ENCODE results near the gene CDC42SE2. TPM values are rescaled to one million over a fixed set of nuclear protein-coding genes. Genes with fewer than 3 reads are reported as not detected.
"Not testable (repeated sequence)": the region's sequence is repeated elsewhere in the genome, so short reads cannot be mapped to it uniquely, and the experiment has no call there.

CDC42SE2 gene
- total RNA-seq, 2 experiments from 2014 or later, result 54.2 to 66.8 TPM

- Histone ChIP-seq H3K4me2 (ENCODE audit: low read length) (no peak overlapping the region), H3K9me3 (ENCODE audit: low read length) (no peaks in the 10 kb centered on the region), H3K4me3 (ENCODE audit: low read depth, low read length, poor library complexity, severe bottlenecking) (no peak overlapping the region), H2AFZ (ENCODE audit: low read length) (no peak overlapping the region), H3K36me3 (ENCODE audit: insufficient read depth, low read length) (peaks cover 15% of the 10 kb centered on the region; the same call in 1 of the 2 replicates), H4K20me1 (ENCODE audit: insufficient read depth, low read length) (no peaks in the 10 kb centered on the region), H3K27ac (ENCODE audit: low read depth, low read length, poor library complexity, severe bottlenecking) (no peak overlapping the region), H3K9me2 (ENCODE audit: insufficient read depth, low read length) (no peaks in the 10 kb centered on the region), H3K79me2 (ENCODE audit: insufficient read depth, low read depth, low read length) (no peaks in the 10 kb centered on the region), H3K4me1 (ENCODE audit: insufficient read depth, low read length, poor library complexity, severe bottlenecking) (peaks cover 11% of the 10 kb centered on the region)
- no peak for DNase-seq (ENCODE audit: low spot score)
- no TSS peak for BruUV-seq (replicated peaks)
- ChIA-PET CTCF (ENCODE audit: unreplicated experiment) (no interaction called here), POLR2A (interaction anchor here (1.8 kb wide), 1 partner anchor 10 kb away, joined by 5 read pairs; no protein-coding TSS in a partner anchor)
- intact Hi-C loops (cut with micrococcal nuclease; ENCODE audit: unreplicated experiment), result no loop called here
- TF ChIP-seq CTCF (conservative IDR thresholded peaks at IDR 0.05; ENCODE audit: low read length) (no peak), EZH2phosphoT487 (IDR thresholded peaks at IDR 0.05; ENCODE audit: borderline replicate concordance, low read depth, low read length) (no peak)
Measured at GRCh38 chr5:131246504-131246903, 17.3 kb upstream of the CDC42SE2 start.

GRCh38 chr5:131250751-131251475 lies 12.9 kb upstream of the CDC42SE2 start:
- DNase-seq (ENCODE audit: low spot score), result no peak
- H3K9me2 ChIP-seq (ENCODE audit: insufficient read depth, low read length), result no peaks in the 10 kb centered on the region
- CTCF ChIA-PET (ENCODE audit: unreplicated experiment), result no interaction called here
- H4K20me1 ChIP-seq (ENCODE audit: insufficient read depth, low read length), result no peaks in the 10 kb centered on the region
- peaks cover 45% of the 10 kb centered on the region for H3K4me1 ChIP-seq (ENCODE audit: insufficient read depth, low read length, poor library complexity, severe bottlenecking)
- H3K36me3 ChIP-seq (ENCODE audit: insufficient read depth, low read length), result peaks cover 8% of the 10 kb centered on the region
- POLR2A ChIA-PET, result interaction anchor here (0.5 to 5.5 kb wide), 11 partner anchors 7 to 161 kb away, joined by 3 to 91 read pairs (median 5); partner anchors contain the start of gene CDC42SE2
- no peak overlapping the region for H3K4me2 ChIP-seq (ENCODE audit: low read length)
- no peak overlapping the region for H3K4me3 ChIP-seq (ENCODE audit: low read depth, low read length, poor library complexity, severe bottlenecking)
- H2AFZ ChIP-seq (ENCODE audit: low read length), result peak overlapping the region; percentile 30; the same call in 1 of the 2 replicates
- no TSS peak for BruUV-seq (replicated peaks)
- H3K9me3 ChIP-seq (ENCODE audit: low read length), result no peaks in the 10 kb centered on the region
- no peak overlapping the region for H3K27ac ChIP-seq (ENCODE audit: low read depth, low read length, poor library complexity, severe bottlenecking)
- H3K79me2 ChIP-seq (ENCODE audit: insufficient read depth, low read depth, low read length), result 0 out of 2 replicates have a peak, but pooled peaks cover 7% of the 10 kb centered on the region
- TF ChIP-seq CTCF (conservative IDR thresholded peaks at IDR 0.05; ENCODE audit: low read length), result no peak
- TF ChIP-seq EZH2phosphoT487 (IDR thresholded peaks at IDR 0.05; ENCODE audit: borderline replicate concordance, low read depth, low read length), result no peak
- intact Hi-C loops (cut with micrococcal nuclease; ENCODE audit: unreplicated experiment), result no loop called here

- intact Hi-C loops (cut with micrococcal nuclease; ENCODE audit: unreplicated experiment), result loop anchor here (1.0 to 2.0 kb wide), 2 partner anchors 42 to 82 kb away; partner anchors contain the start of gene LYRM7
- H3K4me3 ChIP-seq (ENCODE audit: low read depth, low read length, poor library complexity, severe bottlenecking), result peak overlapping the region; percentile 67
- peaks cover 13% of the 10 kb centered on the region for H3K36me3 ChIP-seq (ENCODE audit: insufficient read depth, low read length)
- peak overlapping the region; percentile 85 for H3K4me2 ChIP-seq (ENCODE audit: low read length)
- peak; percentile 91 for DNase-seq (ENCODE audit: low spot score)
- ChIA-PET POLR2A (interaction anchor here (0.5 to 5.5 kb wide), 24 partner anchors 9 to 1877 kb away, joined by 3 to 91 read pairs (median 4); partner anchors contain the start of gene CDC42SE2), CTCF (ENCODE audit: unreplicated experiment) (interaction anchor here (0.6 to 0.8 kb wide), 2 partner anchors 12 to 819 kb away, joined by 3 read pairs; no protein-coding TSS in a partner anchor)
- TF ChIP-seq CTCF (conservative IDR thresholded peaks at IDR 0.05; ENCODE audit: low read length) (no peak), EZH2phosphoT487 (IDR thresholded peaks at IDR 0.05; ENCODE audit: borderline replicate concordance, low read depth, low read length) (no peak)
- peak overlapping the region; percentile 81 for H2AFZ ChIP-seq (ENCODE audit: low read length)
- no peaks in the 10 kb centered on the region for H4K20me1 ChIP-seq (ENCODE audit: insufficient read depth, low read length)
- no peaks in the 10 kb centered on the region for H3K9me2 ChIP-seq (ENCODE audit: insufficient read depth, low read length)
- H3K4me1 ChIP-seq (ENCODE audit: insufficient read depth, low read length, poor library complexity, severe bottlenecking), result peaks cover 60% of the 10 kb centered on the region
- peak overlapping the region; percentile 80 for H3K27ac ChIP-seq (ENCODE audit: low read depth, low read length, poor library complexity, severe bottlenecking)
- 0 out of 2 replicates have a peak, but pooled peaks cover 7% of the 10 kb centered on the region for H3K79me2 ChIP-seq (ENCODE audit: insufficient read depth, low read depth, low read length)
- BruUV-seq (replicated peaks), result no TSS peak
- no peaks in the 10 kb centered on the region for H3K9me3 ChIP-seq (ENCODE audit: low read length)
Measured at GRCh38 chr5:131252824-131253171, 11.1 kb upstream of the CDC42SE2 start.

GRCh38 chr5:131254025-131254424 lies 9.8 kb upstream of the CDC42SE2 start:
- BruUV-seq (replicated peaks); H3K79me2 ChIP-seq (ENCODE audit: insufficient read depth, low read depth, low read length); DNase-seq (ENCODE audit: low spot score); H4K20me1 ChIP-seq (ENCODE audit: insufficient read depth, low read length); H3K9me3 ChIP-seq (ENCODE audit: low read length); H3K9me2 ChIP-seq (ENCODE audit: insufficient read depth, low read length); H3K27ac ChIP-seq (ENCODE audit: low read depth, low read length, poor library complexity, severe bottlenecking); CTCF ChIA-PET (ENCODE audit: unreplicated experiment); H2AFZ ChIP-seq (ENCODE audit: low read length); intact Hi-C loops (cut with micrococcal nuclease; ENCODE audit: unreplicated experiment): not testable (repeated sequence)
- POLR2A ChIA-PET, result interaction anchor here (0.7 to 5.5 kb wide), 8 partner anchors 8 to 88 kb away, joined by 4 to 91 read pairs (median 10); partner anchors contain the start of gene CDC42SE2
- peak overlapping the region; percentile 67 for H3K4me3 ChIP-seq (ENCODE audit: low read depth, low read length, poor library complexity, severe bottlenecking)
- peaks cover 73% of the 10 kb centered on the region for H3K4me1 ChIP-seq (ENCODE audit: insufficient read depth, low read length, poor library complexity, severe bottlenecking)
- H3K36me3 ChIP-seq (ENCODE audit: insufficient read depth, low read length), result peaks cover 17% of the 10 kb centered on the region
- peak overlapping the region; percentile 85 for H3K4me2 ChIP-seq (ENCODE audit: low read length)
